Vagina (tissue), 2 donors: ENCODE results near the gene AGBL4. TPM values are rescaled to one million over a fixed set of nuclear protein-coding genes. Genes with fewer than 3 reads are reported as not detected.
"Not testable (repeated sequence)": the region's sequence is repeated elsewhere in the genome, so short reads cannot be mapped to it uniquely, and the experiment has no call there.

ENCODE experiments used
- DNase-seq, 2 donors: peaks; one replicate each; pipeline ENCODE4 v3.0.0-alpha.2; 2017; ENCODE audit errors: extremely low spot score in 2 of 2
- H3K27ac ChIP-seq: fragments of 200-600 bp; sonication (generic); one replicate; pipeline ENCODE4 v1.5.1; 2019
- H3K27me3 ChIP-seq: fragments of 200-600 bp; sonication (generic); one replicate; pipeline ENCODE4 v1.5.1; 2019
- H3K36me3 ChIP-seq, 2 donors: fragments of 200-600 bp; sonication (generic); one replicate each; pipeline ENCODE4 v1.5.1; 2017 to 2019
- H3K4me1 ChIP-seq: fragments of 200-600 bp; sonication (generic); one replicate; pipeline ENCODE4 v1.5.1; 2019
- H3K4me3 ChIP-seq, 2 donors: fragments of 200-600 bp; sonication (generic); 1 replicate in 1 of 2; 2 replicates in 1 of 2; pipeline ENCODE4 v1.5.1; 2016 to 2019
- H3K9me3 ChIP-seq: fragments of 200-600 bp; sonication (generic); one replicate; pipeline ENCODE4 v1.5.1; 2019
- POLR2A ChIP-seq, 2 donors: fragments of 450-650 bp; IDR thresholded peaks; one replicate each; pipeline ENCODE4 v1.6.1; 2017; ENCODE audit warnings: antibody characterized with exemption in 2 of 2, mild to moderate bottlenecking in 2 of 2, moderate library complexity in 2 of 2
- POLR2AphosphoS5 ChIP-seq, 2 donors: sonication (generic); formaldehyde crosslinking; IDR thresholded peaks; one replicate each; pipeline ENCODE4 v1.9.0; 2017; ENCODE audit warnings: antibody characterized with exemption in 2 of 2, mild to moderate bottlenecking in 2 of 2, low read depth in 1 of 2; ENCODE audit not compliant: insufficient read depth in 1 of 2
- intact Hi-C: fragments of 100-400 bp; cut with DNase I; formaldehyde crosslinking; loops from one replicate; pipeline ENCODE4 v1.15.1; 2023
- total RNA-seq: library from RNA; depleted of rRNA; stranded (reverse); fragments of >200 nt; gene quantifications from one replicate; pipeline ENCODE4 v1.2.3, GENCODE V29; 2016
- TF ChIP-seq, protein P1 (sequence below), 3 experiments: fragments of 450-650 bp in 2 of 3; fragments of 200-600 bp in 1 of 3; sonication (generic) in 1 of 3; IDR thresholded peaks; one replicate each; pipeline ENCODE4 v1.5.1; 2017 to 2019; ENCODE audit warnings: antibody characterized with exemption in 3 of 3, mild to moderate bottlenecking in 2 of 3, moderate library complexity in 2 of 3

Gene AGBL4
- total RNA-seq, 1 donor from 2014 or later = not detected

- H3K4me3 ChIP-seq = no peak overlapping the region
- no peaks in the 10 kb centered on the region for H3K9me3 ChIP-seq
- no peaks in the 10 kb centered on the region for H3K27me3 ChIP-seq
- TF ChIP-seq POLR2AphosphoS5 (IDR thresholded peaks at IDR 0.05; ENCODE audit: insufficient read depth in 1 of 2, low read depth in 1 of 2) (no peak), POLR2A (IDR thresholded peaks at IDR 0.05) (no peak)
- TF ChIP-seq, protein P1, sequence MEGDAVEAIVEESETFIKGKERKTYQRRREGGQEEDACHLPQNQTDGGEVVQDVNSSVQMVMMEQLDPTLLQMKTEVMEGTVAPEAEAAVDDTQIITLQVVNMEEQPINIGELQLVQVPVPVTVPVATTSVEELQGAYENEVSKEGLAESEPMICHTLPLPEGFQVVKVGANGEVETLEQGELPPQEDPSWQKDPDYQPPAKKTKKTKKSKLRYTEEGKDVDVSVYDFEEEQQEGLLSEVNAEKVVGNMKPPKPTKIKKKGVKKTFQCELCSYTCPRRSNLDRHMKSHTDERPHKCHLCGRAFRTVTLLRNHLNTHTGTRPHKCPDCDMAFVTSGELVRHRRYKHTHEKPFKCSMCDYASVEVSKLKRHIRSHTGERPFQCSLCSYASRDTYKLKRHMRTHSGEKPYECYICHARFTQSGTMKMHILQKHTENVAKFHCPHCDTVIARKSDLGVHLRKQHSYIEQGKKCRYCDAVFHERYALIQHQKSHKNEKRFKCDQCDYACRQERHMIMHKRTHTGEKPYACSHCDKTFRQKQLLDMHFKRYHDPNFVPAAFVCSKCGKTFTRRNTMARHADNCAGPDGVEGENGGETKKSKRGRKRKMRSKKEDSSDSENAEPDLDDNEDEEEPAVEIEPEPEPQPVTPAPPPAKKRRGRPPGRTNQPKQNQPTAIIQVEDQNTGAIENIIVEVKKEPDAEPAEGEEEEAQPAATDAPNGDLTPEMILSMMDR (IDR thresholded peaks at IDR 0.05) = no peak
- DNase-seq = no peak
- H3K4me1 ChIP-seq = no peaks in the 10 kb centered on the region
- no peak overlapping the region for H3K27ac ChIP-seq
- no peaks in the 10 kb centered on the region for H3K36me3 ChIP-seq
- intact Hi-C loops = no loop called here
Measured at GRCh38 chr1:50038237-50038809, 14.6 kb upstream of the AGBL4 start.

DNA sequence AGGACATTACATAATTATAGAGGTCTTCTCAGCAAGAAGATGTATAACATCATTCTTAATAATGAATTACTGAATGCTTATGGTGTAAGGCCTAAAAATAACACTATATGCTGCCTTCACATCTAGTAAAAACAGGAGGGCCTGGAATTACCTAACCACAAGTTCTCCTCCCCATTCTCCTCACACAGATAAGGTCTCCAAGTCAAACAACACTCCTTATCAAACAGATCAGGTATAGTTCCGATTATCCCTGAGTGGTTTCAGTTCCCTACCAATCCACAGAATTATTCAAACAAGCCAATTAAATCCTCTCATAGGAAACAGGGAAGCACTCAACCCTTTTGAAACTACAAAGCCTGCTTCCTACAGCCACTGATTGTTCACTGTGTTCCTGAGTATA, 4.0 kb upstream of the AGBL4 start:
- Histone ChIP-seq H3K4me3 (no peak overlapping the region), H3K4me1 (no peaks in the 10 kb centered on the region), H3K27me3 (no peaks in the 10 kb centered on the region), H3K27ac (no peak overlapping the region), H3K9me3 (no peaks in the 10 kb centered on the region), H3K36me3 (no peaks in the 10 kb centered on the region)
- no peak for DNase-seq
- intact Hi-C loops = no loop called here
- TF ChIP-seq POLR2A (IDR thresholded peaks at IDR 0.05) (no peak), POLR2AphosphoS5 (IDR thresholded peaks at IDR 0.05; ENCODE audit: insufficient read depth in 1 of 2, low read depth in 1 of 2) (no peak)
- TF ChIP-seq, protein P1 (IDR thresholded peaks at IDR 0.05) = no peak

- H3K27ac ChIP-seq = no peak overlapping the region
- intact Hi-C loops = no loop called here
- no peaks in the 10 kb centered on the region for H3K36me3 ChIP-seq
- DNase-seq = no peak
- no peaks in the 10 kb centered on the region for H3K4me1 ChIP-seq
- no peaks in the 10 kb centered on the region for H3K27me3 ChIP-seq
- peaks cover 4% of the 10 kb centered on the region for H3K9me3 ChIP-seq
- no peak overlapping the region for H3K4me3 ChIP-seq
- TF ChIP-seq POLR2AphosphoS5 (IDR thresholded peaks at IDR 0.05; ENCODE audit: insufficient read depth in 1 of 2, low read depth in 1 of 2) (no peak), POLR2A (IDR thresholded peaks at IDR 0.05) (no peak)
- TF ChIP-seq, protein P1 (IDR thresholded peaks at IDR 0.05) = no peak
Measured at GRCh38 chr1:49995734-49996133, 28.0 kb downstream of the AGBL4 start.

DNA sequence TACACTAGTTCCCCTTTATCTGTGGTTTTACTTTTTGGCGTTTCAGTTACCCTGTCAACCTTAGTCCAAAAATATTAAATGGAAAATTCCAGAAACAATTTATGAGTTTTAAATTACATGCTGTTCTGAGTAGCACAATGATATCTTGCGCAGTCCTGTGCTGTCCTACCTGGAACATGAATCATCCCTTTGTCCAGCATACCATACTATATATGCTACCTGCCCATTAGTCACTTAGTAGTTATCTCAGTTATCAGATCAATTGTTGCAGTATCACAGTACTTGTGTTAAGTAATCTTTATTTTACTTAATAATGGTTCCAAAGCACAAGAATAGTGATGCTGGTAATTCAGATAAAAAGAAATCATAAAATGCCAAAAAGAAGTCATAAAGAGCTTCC, 52.7 kb downstream of the AGBL4 start:
- H3K27me3 ChIP-seq = no peaks in the 10 kb centered on the region
- no peaks in the 10 kb centered on the region for H3K9me3 ChIP-seq
- TF ChIP-seq, protein P1 (IDR thresholded peaks at IDR 0.05) = no peak
- TF ChIP-seq POLR2AphosphoS5 (IDR thresholded peaks at IDR 0.05; ENCODE audit: insufficient read depth in 1 of 2, low read depth in 1 of 2) (no peak), POLR2A (IDR thresholded peaks at IDR 0.05) (no peak)
- intact Hi-C loops = no loop called here
- no peak overlapping the region for H3K27ac ChIP-seq
- no peaks in the 10 kb centered on the region for H3K4me1 ChIP-seq
- H3K4me3 ChIP-seq = no peak overlapping the region
- DNase-seq = no peak
- no peaks in the 10 kb centered on the region for H3K36me3 ChIP-seq

- TF ChIP-seq, protein P1 (IDR thresholded peaks at IDR 0.05) = no peak
- TF ChIP-seq POLR2AphosphoS5 (IDR thresholded peaks at IDR 0.05; ENCODE audit: insufficient read depth in 1 of 2, low read depth in 1 of 2) (no peak), POLR2A (IDR thresholded peaks at IDR 0.05) (no peak)
- DNase-seq = no peak
- Histone ChIP-seq H3K27me3 (no peaks in the 10 kb centered on the region), H3K4me3 (no peak overlapping the region), H3K36me3 (no peaks in the 10 kb centered on the region), H3K27ac (no peak overlapping the region), H3K4me1 (no peaks in the 10 kb centered on the region), H3K9me3 (no peaks in the 10 kb centered on the region)
- intact Hi-C loops = no loop called here
Measured at GRCh38 chr1:49951385-49951784, 72.4 kb downstream of the AGBL4 start.

DNA sequence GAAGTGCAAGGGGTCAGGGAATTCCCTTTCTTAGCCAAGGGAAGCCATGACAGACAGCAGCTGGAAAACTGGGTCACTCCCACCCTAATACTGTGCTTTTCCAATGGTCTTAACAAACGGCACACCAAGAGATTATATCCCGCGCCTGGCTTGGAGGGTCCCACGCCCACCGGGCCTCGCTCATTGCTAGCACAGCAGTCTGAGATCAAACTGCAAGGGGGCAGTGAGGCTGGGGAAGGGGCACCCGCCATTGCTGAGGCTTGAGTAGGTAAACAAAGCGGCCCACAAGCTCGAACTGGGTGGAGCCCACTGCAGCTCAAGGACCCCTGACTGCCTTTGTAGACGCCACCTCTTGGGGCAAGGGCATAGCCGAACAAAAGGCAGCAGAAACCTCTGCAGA, 108.5 kb downstream of the AGBL4 start:
- intact Hi-C loops, DNase-seq, H3K9me3 ChIP-seq, H3K4me1 ChIP-seq, H3K27me3 ChIP-seq, H3K27ac ChIP-seq, H3K4me3 ChIP-seq, H3K36me3 ChIP-seq: not testable (repeated sequence)
